ENCODE data around the gene KCNK7.

GRCh38 chr11:65571420-65571819 lies 24.2 kb downstream of the KCNK7 start:
- no peak for TF ChIP-seq CTCF (IDR thresholded peaks at IDR 0.05)
- TF ChIP-seq EP300 (IDR thresholded peaks at IDR 0.05): no peak
- TF ChIP-seq POLR2A (IDR thresholded peaks at IDR 0.05): no peak
- no peak for TF ChIP-seq POLR2AphosphoS5 (IDR thresholded peaks at IDR 0.05)
